Measurements from ENCODE around the gene SPATA20. TPM values are rescaled to one million over a fixed set of nuclear protein-coding genes. Genes with fewer than 3 reads are reported as not detected.

The SPATA20 gene
- total RNA-seq, 1 experiment from 2014 or later, result 24.6 TPM

- Mint-ChIP-seq H3K36me3 (no peaks in the 10 kb centered on the region), H3K4me3 (no peak overlapping the region), H3K4me1 (peaks cover 23% of the 10 kb centered on the region), H3K27me3 (ENCODE audit: low read depth) (no peaks in the 10 kb centered on the region), H3K9me3 (no peaks in the 10 kb centered on the region), H3K27ac (peak overlapping the region; percentile 27; the same call in 1 of the 2 replicates)
- DNase-seq (ENCODE audit: low spot score), result no peak
- no peak for TF ChIP-seq ZBTB21 (CRISPR knock-in tag; IDR thresholded peaks at IDR 0.05; ENCODE audit: borderline replicate concordance)
- TF ChIP-seq TEAD4 (CRISPR knock-in tag; IDR thresholded peaks at IDR 0.05), result no peak
- no peak for TF ChIP-seq ZNF219 (CRISPR knock-in tag; IDR thresholded peaks at IDR 0.05; ENCODE audit: borderline replicate concordance)
- no peak for TF ChIP-seq JUN (CRISPR knock-in tag; IDR thresholded peaks at IDR 0.05)
- no peak for TF ChIP-seq ZNF423 (CRISPR knock-in tag; IDR thresholded peaks at IDR 0.05)
- TF ChIP-seq, protein P1, sequence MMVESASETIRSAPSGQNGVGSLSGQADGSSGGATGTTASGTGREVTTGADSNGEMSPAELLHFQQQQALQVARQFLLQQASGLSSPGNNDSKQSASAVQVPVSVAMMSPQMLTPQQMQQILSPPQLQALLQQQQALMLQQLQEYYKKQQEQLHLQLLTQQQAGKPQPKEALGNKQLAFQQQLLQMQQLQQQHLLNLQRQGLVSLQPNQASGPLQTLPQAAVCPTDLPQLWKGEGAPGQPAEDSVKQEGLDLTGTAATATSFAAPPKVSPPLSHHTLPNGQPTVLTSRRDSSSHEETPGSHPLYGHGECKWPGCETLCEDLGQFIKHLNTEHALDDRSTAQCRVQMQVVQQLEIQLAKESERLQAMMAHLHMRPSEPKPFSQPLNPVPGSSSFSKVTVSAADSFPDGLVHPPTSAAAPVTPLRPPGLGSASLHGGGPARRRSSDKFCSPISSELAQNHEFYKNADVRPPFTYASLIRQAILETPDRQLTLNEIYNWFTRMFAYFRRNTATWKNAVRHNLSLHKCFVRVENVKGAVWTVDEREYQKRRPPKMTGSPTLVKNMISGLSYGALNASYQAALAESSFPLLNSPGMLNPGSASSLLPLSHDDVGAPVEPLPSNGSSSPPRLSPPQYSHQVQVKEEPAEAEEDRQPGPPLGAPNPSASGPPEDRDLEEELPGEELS (CRISPR knock-in tag; IDR thresholded peaks at IDR 0.05), result no peak
- no peak for TF ChIP-seq PRDM15 (CRISPR knock-in tag; IDR thresholded peaks at IDR 0.05)
- TF ChIP-seq, protein P2, sequence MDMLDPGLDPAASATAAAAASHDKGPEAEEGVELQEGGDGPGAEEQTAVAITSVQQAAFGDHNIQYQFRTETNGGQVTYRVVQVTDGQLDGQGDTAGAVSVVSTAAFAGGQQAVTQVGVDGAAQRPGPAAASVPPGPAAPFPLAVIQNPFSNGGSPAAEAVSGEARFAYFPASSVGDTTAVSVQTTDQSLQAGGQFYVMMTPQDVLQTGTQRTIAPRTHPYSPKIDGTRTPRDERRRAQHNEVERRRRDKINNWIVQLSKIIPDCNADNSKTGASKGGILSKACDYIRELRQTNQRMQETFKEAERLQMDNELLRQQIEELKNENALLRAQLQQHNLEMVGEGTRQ (CRISPR knock-in tag; IDR thresholded peaks at IDR 0.05), result no peak
- TF ChIP-seq FOXJ3 (CRISPR knock-in tag; IDR thresholded peaks at IDR 0.05; ENCODE audit: borderline replicate concordance), result no peak
- TF ChIP-seq JAZF1 (CRISPR knock-in tag; IDR thresholded peaks at IDR 0.05), result no peak
- ChIA-PET CTCF (interaction anchor here (0.6 to 5.0 kb wide), 5 partner anchors 8 to 238 kb away, joined by 4 to 26 read pairs (median 6); partner anchors contain the start of gene XYLT2), POLR2A (interaction anchor here (0.6 kb wide), 1 partner anchor 60 kb away, joined by 9 read pairs; no protein-coding TSS in a partner anchor)
- ATAC-seq, result peak; percentile 71
These were observed 36.7 kb downstream of the SPATA20 start for GRCh38 chr17:50583641-50584040.

GRCh38 chr17:50584116-50584515 is 37.1 kb downstream of the SPATA20 start:
- DNase-seq (ENCODE audit: low spot score) (no peak), ATAC-seq (peak; percentile 7; the same call in 1 of the 2 replicates)
- Mint-ChIP-seq H3K27ac (peak overlapping the region; percentile 27), H3K9me3 (no peaks in the 10 kb centered on the region), H3K36me3 (no peaks in the 10 kb centered on the region), H3K4me1 (peaks cover 21% of the 10 kb centered on the region), H3K27me3 (ENCODE audit: low read depth) (no peaks in the 10 kb centered on the region), H3K4me3 (no peak overlapping the region)
- TF ChIP-seq RELA (CRISPR knock-in tag; IDR thresholded peaks at IDR 0.05; ENCODE audit: borderline replicate concordance) (no peak), PREB (CRISPR knock-in tag; IDR thresholded peaks at IDR 0.05; ENCODE audit: borderline replicate concordance) (no peak), ZMAT4 (CRISPR knock-in tag; IDR thresholded peaks at IDR 0.05) (no peak)
- TF ChIP-seq, protein P1 (CRISPR knock-in tag; IDR thresholded peaks at IDR 0.05), result no peak
- POLR2A ChIA-PET, result no interaction called here
- CTCF ChIA-PET, result interaction anchor here (1.3 to 5.0 kb wide), 3 partner anchors 9 to 42 kb away, joined by 4 to 26 read pairs (median 6); no protein-coding TSS in a partner anchor
